Measurements from ENCODE around the gene EVI5. TPM values are rescaled to one million over a fixed set of nuclear protein-coding genes. Genes with fewer than 3 reads are reported as not detected.

EVI5 gene
- total RNA-seq, 2 donors from 2014 or later, result 45.9 to 48.6 TPM

- Histone ChIP-seq H3K4me3 (peak overlapping the region; percentile 72), H3K27me3 (replicated peaks; ENCODE audit: insufficient read depth) (no peaks in the 10 kb centered on the region), H3K9me3 (no peaks in the 10 kb centered on the region), H3K36me3 (no peaks in the 10 kb centered on the region), H3K27ac (no peak overlapping the region), H3K4me1 (ENCODE audit: control insufficient read depth in 1 of 2, low read depth in 2 of 2) (peaks cover 42 to 60% of the 10 kb centered on the region in 2 donors)
- DNase-seq (ENCODE audit: low spot score), result no peak
- no peak for ATAC-seq (ENCODE audit: insufficient number of reproducible peaks, low FRiP score, low read depth)
- no peak for TF ChIP-seq CTCF (IDR thresholded peaks at IDR 0.05)
These were observed 303.3 kb downstream of the EVI5 start for GRCh38 chr1:92481599-92481925.

GRCh38 chr1:92480813-92481598 lies 303.9 kb downstream of the EVI5 start:
- Histone ChIP-seq H3K4me3 (peak overlapping the region; percentile 72), H3K27ac (no peak overlapping the region), H3K27me3 (replicated peaks; ENCODE audit: insufficient read depth) (no peaks in the 10 kb centered on the region), H3K36me3 (no peaks in the 10 kb centered on the region), H3K4me1 (ENCODE audit: control insufficient read depth in 1 of 2, low read depth in 2 of 2) (peaks cover 40 to 58% of the 10 kb centered on the region in 2 donors), H3K9me3 (no peaks in the 10 kb centered on the region)
- no peak for ATAC-seq (ENCODE audit: insufficient number of reproducible peaks, low FRiP score, low read depth)
- no peak for TF ChIP-seq CTCF (IDR thresholded peaks at IDR 0.05)
- DNase-seq (ENCODE audit: low spot score), result no peak

- no peaks in the 10 kb centered on the region for H3K27me3 ChIP-seq (replicated peaks; ENCODE audit: insufficient read depth)
- no peaks in the 10 kb centered on the region for H3K36me3 ChIP-seq
- no peak overlapping the region for H3K27ac ChIP-seq
- H3K4me3 ChIP-seq, result peak overlapping the region; percentile 72
- H3K9me3 ChIP-seq, result no peaks in the 10 kb centered on the region
- DNase-seq (ENCODE audit: low spot score) (no peak), ATAC-seq (ENCODE audit: insufficient number of reproducible peaks, low FRiP score, low read depth) (no peak)
- peaks cover 33 to 51% of the 10 kb centered on the region in 2 donors for H3K4me1 ChIP-seq (ENCODE audit: control insufficient read depth in 1 of 2, low read depth in 2 of 2)
- TF ChIP-seq CTCF (IDR thresholded peaks at IDR 0.05), result no peak
These were observed 304.6 kb downstream of the EVI5 start for GRCh38 chr1:92480200-92480812.

- H3K4me3 ChIP-seq, result no peak overlapping the region
- no peaks in the 10 kb centered on the region for H3K36me3 ChIP-seq
- no peak for TF ChIP-seq CTCF (IDR thresholded peaks at IDR 0.05)
- no peak for DNase-seq (ENCODE audit: low spot score)
- ATAC-seq (ENCODE audit: insufficient number of reproducible peaks, low FRiP score, low read depth), result no peak
- peaks cover 26 to 43% of the 10 kb centered on the region in 2 donors for H3K4me1 ChIP-seq (ENCODE audit: control insufficient read depth in 1 of 2, low read depth in 2 of 2)
- H3K27ac ChIP-seq, result no peak overlapping the region
- H3K9me3 ChIP-seq, result no peaks in the 10 kb centered on the region
- no peaks in the 10 kb centered on the region for H3K27me3 ChIP-seq (replicated peaks; ENCODE audit: insufficient read depth)
These were observed 305.3 kb downstream of the EVI5 start for GRCh38 chr1:92479587-92479986.

GRCh38 chr1:92478393-92478792 lies 306.5 kb downstream of the EVI5 start:
- Histone ChIP-seq H3K4me3 (no peak overlapping the region), H3K4me1 (ENCODE audit: control insufficient read depth in 1 of 2, low read depth in 2 of 2) (peaks cover 16 to 31% of the 10 kb centered on the region in 2 donors), H3K9me3 (no peaks in the 10 kb centered on the region), H3K27me3 (replicated peaks; ENCODE audit: insufficient read depth) (no peaks in the 10 kb centered on the region), H3K36me3 (no peaks in the 10 kb centered on the region), H3K27ac (no peak overlapping the region)
- ATAC-seq (ENCODE audit: insufficient number of reproducible peaks, low FRiP score, low read depth) (no peak), DNase-seq (ENCODE audit: low spot score) (no peak)
- TF ChIP-seq CTCF (IDR thresholded peaks at IDR 0.05), result no peak
